SK-MEL-5 (cell line): ENCODE data around the gene TNRC18. TPM values are rescaled to one million over a fixed set of nuclear protein-coding genes. Genes with fewer than 3 reads are reported as not detected.

Experiments
- DNase-seq: peaks from one replicate; pipeline ENCODE4 v3.0.0-alpha.2; 2016; ENCODE audit warnings: low read depth, low spot score
- in situ Hi-C: cut with HindIII; loops from 2 replicates; pipeline ENCODE4 v1.10.0; 2016; ENCODE audit warnings: low sequenced_read_pairs, high pct_unique_total_duplicates, low pct_unique_long_range_greater_than_20kb
- total RNA-seq: library from RNA; depleted of rRNA; stranded (reverse); fragments of >200 nt; shearing (Covaris generic); gene quantifications from 2 replicates; pipeline ENCODE4 v1.2.3, GENCODE V29; 2014

Gene TNRC18
- total RNA-seq, 1 experiment from 2014 or later, result 40.8 TPM

DNA sequence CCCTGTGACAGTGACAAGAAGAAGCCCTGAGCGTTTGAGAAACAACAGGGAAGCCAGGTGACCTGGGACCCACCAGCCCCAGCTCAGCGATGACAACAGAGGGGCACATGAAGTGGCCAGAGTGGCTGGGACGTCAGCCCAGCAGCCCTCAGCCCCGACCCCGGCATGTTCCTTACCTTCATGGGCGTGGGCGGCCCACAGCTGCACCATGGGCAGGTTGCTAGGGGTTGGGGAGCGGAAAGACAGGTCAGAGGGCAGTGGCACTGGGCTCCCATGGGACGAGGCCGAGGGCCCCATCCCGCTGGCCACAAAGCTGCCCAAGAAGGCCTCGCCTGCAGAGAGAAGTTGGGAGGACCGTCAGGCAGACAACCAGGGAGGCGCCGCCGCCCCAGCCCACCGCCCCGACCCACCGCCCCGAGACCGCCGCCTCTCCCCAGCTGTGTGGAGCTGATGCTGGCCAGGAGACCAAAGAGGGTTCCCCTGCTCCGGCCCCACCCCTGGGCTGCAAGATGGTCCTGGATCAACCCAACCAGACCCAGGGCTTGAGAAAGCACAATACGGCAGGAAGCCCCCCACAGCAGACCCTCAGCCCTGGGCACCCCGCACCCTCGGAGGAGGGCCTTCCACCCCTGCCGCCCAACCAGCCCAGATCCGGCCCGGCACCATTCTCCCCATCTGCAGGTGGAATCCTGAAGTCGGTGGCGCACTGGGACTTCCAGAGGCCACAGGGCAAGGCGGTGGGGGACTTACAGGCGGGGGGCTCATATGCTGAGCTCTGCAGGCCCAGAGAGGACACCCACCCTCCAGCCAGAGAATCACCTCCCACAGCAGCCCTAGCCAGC, 29.1 kb downstream of the TNRC18 start:
- no peak for DNase-seq
- in situ Hi-C loops, result no loop called here

DNA sequence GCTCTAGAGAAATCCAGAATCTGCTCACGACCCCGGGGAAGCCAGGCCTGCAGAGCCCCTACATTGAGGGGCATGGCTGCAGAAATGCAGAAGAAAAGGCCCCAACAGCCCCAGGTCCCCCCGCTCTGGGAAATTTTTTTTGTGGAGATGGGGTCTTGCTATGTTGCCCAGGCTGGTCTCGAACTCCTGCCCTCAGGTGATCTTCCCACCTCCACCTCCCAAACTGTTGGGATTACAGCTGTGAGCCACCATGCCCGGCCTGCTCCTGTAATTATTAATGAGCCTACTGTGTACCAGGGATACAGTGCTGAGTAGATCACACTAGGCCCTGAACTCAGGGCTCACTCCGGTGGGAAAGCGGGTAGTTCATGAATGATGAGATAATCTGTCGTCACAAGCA, 29.9 kb downstream of the TNRC18 start:
- in situ Hi-C loops, result no loop called here
- DNase-seq, result no peak

DNA sequence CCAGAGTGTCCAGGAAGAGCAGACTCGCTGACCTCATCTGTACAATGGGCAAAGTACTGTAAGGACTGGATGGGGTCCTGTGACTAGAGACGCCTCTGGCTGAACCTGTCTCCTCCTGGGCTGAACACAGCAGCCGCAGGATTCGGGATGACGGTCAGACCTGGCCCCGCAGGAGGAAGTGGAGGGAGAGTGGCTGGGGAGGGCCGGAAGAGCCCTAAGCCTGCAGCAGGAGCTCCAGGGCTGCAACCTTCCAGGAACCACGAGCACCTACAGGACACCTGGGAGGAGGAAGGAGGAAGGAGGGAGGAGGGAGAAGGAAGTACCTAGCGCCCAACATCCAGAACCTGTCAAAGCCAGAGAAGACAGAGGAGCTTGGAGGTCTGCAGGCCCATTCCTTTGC, 30.3 kb downstream of the TNRC18 start:
- in situ Hi-C loops, result no loop called here
- no peak for DNase-seq

DNA sequence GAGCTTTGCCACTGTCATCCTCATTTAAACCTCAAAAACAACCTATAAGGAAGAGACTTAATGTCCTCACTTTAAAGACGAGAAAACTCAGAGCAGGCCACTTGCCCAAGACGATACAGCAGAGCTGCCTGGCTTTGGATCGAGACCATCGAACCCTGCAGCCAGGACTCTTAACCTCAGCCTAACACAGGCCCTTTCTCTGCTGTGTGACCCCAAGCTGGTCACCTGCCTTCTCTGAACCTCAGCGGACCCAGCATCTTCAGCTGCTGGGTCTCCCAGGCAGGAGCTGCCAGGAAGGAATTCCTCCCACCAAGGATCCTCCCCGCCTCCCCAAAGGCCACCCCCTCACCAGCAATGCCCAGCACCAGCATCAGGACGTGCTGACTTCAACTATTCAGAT, 32.7 kb downstream of the TNRC18 start:
- DNase-seq, result no peak
- in situ Hi-C loops, result no loop called here

DNA sequence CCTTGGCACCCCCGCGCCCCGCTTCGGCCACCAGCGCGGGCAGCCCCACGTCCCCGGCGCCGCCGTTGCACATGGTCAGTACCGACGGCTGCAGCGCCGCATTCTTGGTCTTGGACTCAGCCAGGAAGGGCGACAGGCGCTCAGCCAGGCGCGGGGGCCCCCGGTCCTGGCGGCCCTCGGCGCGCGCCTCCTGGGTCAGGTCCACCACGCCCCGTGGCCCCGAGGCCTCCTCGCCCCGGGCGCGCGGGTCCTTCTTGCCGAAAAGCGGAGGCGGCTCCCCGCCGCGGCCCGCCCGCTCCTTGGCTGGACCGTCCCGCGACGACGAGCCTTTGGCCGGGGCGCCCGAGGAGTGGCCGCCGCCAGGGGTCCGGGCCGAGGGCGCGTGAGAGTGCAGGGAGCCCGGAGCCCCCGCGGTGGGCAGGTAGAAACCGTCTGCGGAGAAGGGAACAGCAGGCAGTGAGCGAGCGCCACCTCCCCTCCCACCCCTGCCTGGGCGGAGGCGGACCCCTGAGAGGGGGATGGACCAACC, 34.7 kb downstream of the TNRC18 start:
- in situ Hi-C loops, result no loop called here

DNA sequence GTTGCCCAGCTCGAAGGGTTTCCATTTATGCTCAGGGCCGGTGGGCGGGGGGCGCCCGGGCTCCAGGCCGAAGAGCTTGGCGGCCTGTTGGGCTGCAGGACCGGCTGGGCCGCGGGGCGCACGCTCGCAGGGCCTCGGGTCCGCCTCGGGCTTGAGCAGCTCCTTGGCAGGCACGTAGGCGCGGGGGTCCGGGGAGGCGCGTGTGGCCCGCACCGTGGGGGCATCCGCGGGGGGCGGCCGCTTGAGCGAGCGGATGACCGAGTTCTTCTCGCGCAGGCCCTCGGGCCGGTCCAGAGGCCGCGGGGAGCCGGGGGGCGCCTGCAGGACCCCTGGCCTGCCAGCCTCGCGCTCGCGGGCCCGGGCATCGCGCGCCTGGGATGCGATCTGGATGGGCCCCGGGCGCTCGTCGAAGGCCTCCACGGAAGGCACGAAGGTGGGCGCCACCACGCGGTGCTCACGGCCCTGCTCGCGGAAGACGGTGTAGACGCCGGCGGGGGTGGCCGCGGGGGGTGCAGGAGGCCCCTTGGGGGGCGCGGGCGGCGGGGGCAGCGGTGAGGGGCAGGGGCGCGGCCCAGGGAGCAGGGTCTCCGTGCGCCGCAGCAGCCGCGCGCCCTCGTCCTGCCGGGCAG, 35.2 kb downstream of the TNRC18 start:
- no peak for DNase-seq
- in situ Hi-C loops, result no loop called here

More for the DNA sequence above, 34.7 kb downstream of the TNRC18 start:
- DNase-seq, result no peak

DNA sequence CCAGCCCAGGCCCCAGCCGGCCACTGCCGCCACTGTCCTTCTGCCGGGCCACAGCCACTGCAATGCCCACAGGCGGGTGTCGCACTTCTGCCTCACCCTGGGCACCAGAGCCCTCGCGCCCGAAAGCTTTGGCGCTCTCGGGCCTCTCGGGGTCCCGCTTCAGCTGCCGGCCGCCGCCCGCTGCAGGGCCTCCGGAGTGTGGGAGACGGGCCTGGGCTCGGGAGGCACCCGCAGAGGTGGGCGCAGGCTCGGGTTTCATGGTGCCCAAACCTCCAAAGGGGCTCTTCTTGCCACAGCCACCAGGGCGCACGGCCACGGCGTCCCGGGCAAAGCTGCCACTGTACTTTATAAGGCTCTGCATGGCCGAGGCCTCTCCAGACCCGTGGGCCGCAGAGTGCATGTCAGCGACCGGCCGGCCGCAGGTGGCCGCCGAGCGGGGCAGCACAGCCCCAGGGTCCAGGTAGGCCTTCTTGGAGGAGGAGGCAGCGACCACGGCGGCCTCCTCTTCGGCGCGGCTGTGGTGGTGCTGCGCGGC, 35.9 kb downstream of the TNRC18 start:
- in situ Hi-C loops, result no loop called here
- DNase-seq, result no peak

DNA sequence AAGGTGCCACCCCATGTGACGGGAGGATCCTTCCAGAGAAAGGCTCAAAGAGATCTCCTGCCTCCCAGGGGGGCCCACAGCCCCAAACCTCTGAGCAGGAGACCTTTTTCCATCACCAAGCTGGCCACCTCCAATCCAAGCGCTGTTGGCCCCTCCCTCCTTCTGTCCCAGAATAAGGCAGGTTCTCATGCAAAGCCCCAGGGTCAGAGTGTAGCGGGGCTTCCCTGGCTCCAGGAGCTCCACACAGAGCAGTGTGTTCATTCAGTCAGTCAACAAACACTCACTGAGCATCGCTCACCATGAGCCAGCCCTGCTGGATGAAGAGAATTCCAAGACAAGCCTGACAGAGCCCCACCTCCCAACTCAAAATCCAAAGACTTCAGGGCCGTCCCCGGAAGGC, 39.0 kb downstream of the TNRC18 start:
- no peak for DNase-seq
- in situ Hi-C loops, result no loop called here

DNA sequence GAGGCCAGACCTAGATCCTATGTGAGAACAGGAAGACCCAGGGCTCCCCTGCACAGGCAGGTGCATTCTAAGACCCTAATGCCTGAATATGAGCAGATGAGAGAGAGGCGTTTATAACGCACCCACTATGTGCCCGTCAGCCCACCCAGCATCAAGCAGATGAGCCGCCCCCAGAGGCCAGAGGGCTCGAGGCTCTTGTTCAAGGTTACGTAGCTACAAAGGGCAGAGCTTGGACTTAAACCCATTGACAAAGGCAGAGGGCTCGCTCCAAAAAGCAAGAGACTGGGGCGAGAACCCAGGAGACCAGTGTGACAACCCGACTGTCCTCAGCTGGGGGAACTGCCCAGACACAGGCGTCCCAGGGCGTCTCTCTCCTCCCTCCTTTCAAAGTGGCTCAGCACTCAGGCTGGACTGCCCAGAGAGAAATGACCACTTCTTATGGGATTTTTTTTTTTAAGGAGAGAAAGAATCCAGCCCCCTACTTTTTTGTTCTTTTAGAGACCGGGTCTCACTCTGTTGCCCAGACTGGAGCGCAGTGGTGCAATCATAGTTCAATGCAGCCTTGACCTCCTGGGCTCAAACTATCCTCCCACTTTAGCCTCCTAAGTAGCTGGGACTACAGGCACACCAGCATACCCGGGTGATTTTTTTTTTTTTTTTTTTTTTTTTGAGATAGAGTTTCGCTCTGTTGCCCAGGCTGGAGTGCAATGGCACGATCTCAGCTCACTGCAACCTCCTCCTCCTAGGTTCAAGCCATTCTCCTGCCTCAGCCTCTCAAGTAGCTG, 40.1 kb downstream of the TNRC18 start:
- in situ Hi-C loops, result no loop called here
- DNase-seq, result no peak

DNA sequence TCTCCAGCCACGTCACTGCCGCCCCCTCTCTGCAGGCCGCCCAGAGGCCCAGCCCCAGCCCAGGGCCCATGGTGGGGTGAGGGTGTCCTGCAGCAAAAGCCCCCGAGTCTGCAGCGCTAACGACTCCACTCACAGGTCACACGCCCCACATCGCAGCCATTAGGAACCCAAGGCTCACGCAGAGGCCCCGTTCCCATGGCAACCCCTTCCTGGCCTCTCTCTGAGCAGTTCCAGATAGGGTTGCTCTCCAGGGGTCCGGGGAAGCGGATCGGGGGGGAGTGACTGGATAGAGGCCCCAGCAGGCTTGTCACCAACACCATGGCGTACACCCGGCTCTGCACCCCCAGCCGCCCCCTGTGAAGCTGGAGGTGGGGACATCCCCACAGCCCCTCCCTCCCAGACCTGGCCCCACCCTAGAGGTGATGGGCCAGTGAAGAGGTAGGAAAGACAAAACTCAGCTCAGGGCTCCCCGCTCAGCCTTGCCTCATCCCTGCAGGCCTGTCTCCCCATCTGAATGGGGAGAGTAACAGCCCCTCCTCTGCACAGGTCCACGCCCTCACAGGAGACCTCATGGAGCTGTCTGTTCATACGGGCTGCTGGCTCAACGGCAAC, 41.2 kb downstream of the TNRC18 start:
- DNase-seq, result no peak
- in situ Hi-C loops, result no loop called here

DNA sequence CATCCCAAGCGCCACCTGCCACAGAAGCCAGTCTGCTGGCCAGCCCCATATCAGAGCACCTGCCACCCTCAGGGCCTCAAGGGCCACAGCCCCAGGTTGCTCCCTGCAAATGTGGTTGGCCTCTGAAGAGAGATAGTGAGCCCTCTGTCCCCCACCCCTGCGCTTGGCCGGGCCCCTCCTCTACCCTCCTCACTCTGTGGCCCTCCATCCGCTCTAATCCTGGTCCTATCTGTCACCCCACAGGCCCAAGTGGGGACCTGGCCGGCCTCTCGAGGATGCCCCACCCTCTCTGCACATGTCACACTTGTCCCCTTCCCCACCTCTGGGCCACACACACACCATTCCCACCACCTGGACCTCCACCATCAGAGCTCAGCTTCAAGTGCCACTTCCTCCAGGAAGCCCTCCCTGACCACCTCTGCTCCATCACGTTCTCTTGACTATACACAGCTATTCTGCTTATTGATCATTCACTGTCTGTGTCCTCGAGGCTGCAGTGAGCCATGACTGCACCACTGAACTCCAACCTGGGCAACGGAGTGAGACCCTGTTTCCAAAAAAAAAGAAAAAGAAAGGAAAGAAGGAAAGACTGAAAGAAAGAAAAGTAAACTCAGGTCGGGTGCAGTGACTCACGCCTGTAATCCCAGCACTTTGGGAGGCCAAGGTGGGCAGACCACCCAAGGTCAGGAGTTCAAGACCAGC, 42.4 kb downstream of the TNRC18 start:
- DNase-seq, result no peak
- in situ Hi-C loops, result no loop called here

DNA sequence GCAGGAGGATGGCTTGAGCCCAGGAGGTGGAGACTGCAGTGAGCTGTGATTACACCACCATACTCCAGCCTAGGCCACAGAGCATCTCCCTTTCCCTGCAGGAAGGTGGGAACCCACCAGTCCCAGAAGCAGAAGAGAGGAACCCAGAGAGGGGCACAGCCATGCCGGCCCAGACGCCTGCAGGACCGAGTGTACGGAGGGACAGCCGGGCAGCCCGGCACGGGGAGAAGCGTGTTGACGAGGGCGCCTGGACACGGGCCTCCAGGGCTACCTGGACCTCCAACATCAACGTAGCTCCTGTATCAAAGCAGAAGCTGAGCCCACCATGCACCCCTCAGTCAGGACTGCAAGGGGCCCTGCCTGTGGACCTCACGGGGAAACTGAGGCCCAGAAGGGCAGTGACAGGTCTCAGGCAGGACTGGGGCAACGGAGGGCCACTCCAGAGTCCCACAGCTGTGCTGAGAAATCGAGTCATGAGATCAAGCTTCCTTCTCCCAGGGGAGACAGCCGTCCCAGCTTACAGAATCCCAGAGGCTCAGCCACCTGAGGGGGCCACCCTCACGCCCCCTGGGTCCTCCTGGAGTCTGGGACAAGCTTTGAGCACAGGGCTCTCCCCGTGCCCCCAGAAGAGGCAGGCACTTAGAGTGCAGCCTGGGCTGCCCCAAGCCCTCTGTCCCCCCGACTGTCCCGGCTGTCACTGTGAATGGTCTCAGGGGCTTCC, 43.1 kb downstream of the TNRC18 start:
- in situ Hi-C loops, result no loop called here
- no peak for DNase-seq

DNA sequence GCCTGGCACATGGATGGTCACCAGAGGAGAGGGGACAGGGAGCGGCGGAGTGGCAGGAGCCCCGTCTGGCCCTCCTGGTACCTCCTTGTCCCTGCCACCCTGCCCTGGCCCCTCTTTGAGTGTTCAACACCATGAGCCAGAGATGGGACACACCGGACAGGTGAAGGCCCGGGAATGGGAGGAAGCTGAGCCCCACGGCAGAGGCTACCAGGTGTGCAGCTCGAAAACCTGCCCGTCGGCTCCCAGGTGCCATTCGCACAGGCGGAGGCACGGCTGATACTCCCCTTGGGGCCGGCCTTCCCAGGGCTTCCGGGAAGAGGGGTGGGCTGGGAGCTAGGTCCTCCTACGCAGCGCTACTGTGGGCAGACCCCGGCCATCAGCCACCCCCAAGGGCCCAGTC, 44.1 kb downstream of the TNRC18 start:
- in situ Hi-C loops, result no loop called here
- no peak for DNase-seq

DNA sequence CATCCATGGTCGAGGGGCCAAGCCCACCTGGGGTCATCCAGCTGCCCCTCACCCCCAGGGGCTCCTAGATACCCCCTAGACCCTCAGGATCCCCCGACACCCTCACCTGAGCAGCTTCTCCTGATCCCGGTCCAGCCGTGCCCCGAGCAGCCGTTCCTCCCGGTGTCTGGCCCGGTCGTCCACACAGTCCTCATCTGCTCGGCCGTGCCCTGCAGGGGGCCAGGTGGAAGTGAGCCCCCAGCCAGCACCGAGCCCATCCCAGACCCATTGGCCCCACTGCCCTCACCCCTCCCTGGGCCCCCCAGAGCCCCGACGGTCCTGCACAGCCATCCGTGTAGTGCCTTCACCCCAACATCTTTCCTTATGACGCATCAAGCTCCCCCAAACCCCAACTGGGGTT, 45.8 kb downstream of the TNRC18 start:
- in situ Hi-C loops, result no loop called here
- no peak for DNase-seq

DNA sequence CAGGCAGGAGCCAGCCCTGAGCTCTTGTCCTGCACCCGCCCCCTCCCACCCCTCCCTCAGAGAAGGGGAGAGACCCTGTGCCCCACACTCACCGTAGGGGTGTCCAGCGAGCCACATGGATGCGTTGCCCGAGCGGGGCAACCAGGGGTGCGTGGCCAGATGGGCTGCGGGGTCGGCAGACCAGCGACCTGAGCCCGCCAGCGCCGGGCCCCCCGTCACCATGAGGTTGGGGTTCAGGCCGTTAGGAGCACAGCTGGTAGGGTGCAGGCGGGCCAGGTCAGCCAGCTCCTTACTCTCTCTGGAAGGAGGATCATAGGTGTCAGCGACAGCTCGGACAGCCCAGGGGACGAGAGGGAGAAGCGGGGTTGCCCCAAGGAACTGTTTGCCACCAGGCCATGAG, 46.4 kb downstream of the TNRC18 start:
- DNase-seq, result no peak
- in situ Hi-C loops, result no loop called here

DNA sequence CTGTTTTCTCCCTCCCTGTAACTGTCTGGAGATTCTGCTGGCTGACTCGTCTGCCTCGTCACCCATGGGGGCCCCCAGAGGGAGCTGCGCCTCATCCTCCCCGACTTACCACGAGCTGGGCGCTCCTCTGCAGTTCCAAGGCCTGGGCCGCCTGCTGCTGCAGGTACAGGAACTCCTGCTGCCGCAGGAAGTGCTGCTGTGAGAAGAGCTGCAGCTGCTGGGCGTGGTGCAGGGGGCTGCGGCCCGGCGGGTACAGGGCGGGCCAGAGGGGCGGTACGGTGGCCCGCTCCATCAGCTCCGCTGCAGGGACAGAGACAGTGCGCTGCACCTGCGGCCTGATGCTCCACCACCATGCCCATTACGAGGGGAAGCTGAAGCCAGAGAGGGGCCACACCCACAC, 47.7 kb downstream of the TNRC18 start:
- in situ Hi-C loops, result no loop called here
- DNase-seq, result no peak

DNA sequence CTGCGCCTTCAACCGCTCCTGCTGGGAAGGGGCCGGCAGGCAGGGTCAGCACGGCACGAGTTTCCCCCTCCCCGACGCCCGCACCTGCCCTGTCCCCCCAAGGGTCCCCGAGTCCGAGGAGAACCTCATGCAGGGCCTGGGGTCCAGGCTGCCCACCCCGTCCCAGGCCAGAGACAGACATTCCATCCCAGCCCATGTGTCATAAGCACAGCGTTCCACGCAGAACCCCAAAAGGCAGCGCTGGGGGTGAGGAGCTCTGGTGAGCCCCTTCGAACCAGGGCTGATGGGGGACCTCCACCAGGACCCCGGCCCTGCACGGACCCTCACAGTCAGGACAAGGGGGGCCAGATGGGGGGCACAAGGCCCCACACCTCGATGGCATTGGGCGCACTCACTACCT, 49.2 kb downstream of the TNRC18 start:
- in situ Hi-C loops, result no loop called here
- DNase-seq, result no peak
